Right atrium auricular region (tissue), 2 donors: ENCODE data around the gene SEMA3A. TPM values are rescaled to one million over a fixed set of nuclear protein-coding genes. Genes with fewer than 3 reads are reported as not detected.

Experiments used
- DNase-seq: peaks from one replicate; pipeline ENCODE4 v3.0.0-alpha.2; 2019; ENCODE audit warnings: low spot score
- H3K27ac ChIP-seq, 2 donors: fragments of 200-600 bp; sonication (generic); 1 replicate in 1 of 2; 2 replicates in 1 of 2; pipeline ENCODE4 v1.5.1; 2016 to 2019
- H3K27me3 ChIP-seq, 2 donors: fragments of 200-600 bp; sonication (generic); one replicate each; pipeline versions ENCODE4 v1.5.1 to v1.6.0; 2017 to 2019
- H3K36me3 ChIP-seq: fragments of 200-600 bp; sonication (generic); one replicate; pipeline ENCODE4 v1.5.1; 2016
- H3K4me1 ChIP-seq, 2 donors: fragments of 200-600 bp; sonication (generic); one replicate each; pipeline versions ENCODE4 v1.5.1 to v1.6.0; 2017 to 2019
- H3K4me3 ChIP-seq, 2 donors: fragments of 200-600 bp; sonication (generic); 1 replicate in 1 of 2; 2 replicates in 1 of 2; pipeline ENCODE4 v1.5.1; 2017 to 2019; ENCODE audit warnings: mild to moderate bottlenecking in 1 of 2, moderate library complexity in 1 of 2
- H3K9me3 ChIP-seq, 2 donors: fragments of 200-600 bp; sonication (generic); one replicate each; pipeline ENCODE4 v1.5.1; 2019
- CTCF ChIP-seq, 2 donors: fragments of 200-600 bp; sonication (generic); IDR thresholded peaks; one replicate each; pipeline ENCODE4 v1.5.1; 2019; ENCODE audit warnings: antibody characterized with exemption in 2 of 2
- total RNA-seq, 2 donors: library from RNA; depleted of rRNA; stranded (reverse); fragments of >200 nt; gene quantifications; one replicate each; pipeline ENCODE4 v1.1.0, GENCODE V29; 2016

SEMA3A gene
- total RNA-seq, 2 donors from 2014 or later = 3.6 to 6.1 TPM

GRCh38 chr7:84123965-84124547, 70.5 kb downstream of the SEMA3A start:
- Histone ChIP-seq H3K27ac (no peak overlapping the region), H3K4me3 (no peak overlapping the region), H3K4me1 (no peaks in the 10 kb centered on the region)

GRCh38 chr7:84122582-84123360, 71.8 kb downstream of the SEMA3A start:
- no peak for TF ChIP-seq CTCF (IDR thresholded peaks at IDR 0.05)
- H3K36me3 ChIP-seq = no peaks in the 10 kb centered on the region
- no peak for DNase-seq
- no peaks in the 10 kb centered on the region for H3K27me3 ChIP-seq
- H3K9me3 ChIP-seq = no peaks in the 10 kb centered on the region
- no peak overlapping the region for H3K4me3 ChIP-seq
- no peaks in the 10 kb centered on the region for H3K4me1 ChIP-seq
- no peak overlapping the region for H3K27ac ChIP-seq

More at GRCh38 chr7:84123965-84124547, 70.5 kb downstream of the SEMA3A start:
- DNase-seq = no peak
- no peak for TF ChIP-seq CTCF (IDR thresholded peaks at IDR 0.05)
- Histone ChIP-seq H3K36me3 (no peaks in the 10 kb centered on the region), H3K9me3 (no peaks in the 10 kb centered on the region), H3K27me3 (no peaks in the 10 kb centered on the region)

GRCh38 chr7:84117304-84117703, 77.3 kb downstream of the SEMA3A start:
- H3K9me3 ChIP-seq = no peaks in the 10 kb centered on the region
- no peaks in the 10 kb centered on the region for H3K27me3 ChIP-seq
- DNase-seq = no peak
- no peak for TF ChIP-seq CTCF (IDR thresholded peaks at IDR 0.05)
- H3K27ac ChIP-seq = no peak overlapping the region
- no peak overlapping the region for H3K4me3 ChIP-seq
- peaks cover 0 to 16% of the 10 kb centered on the region in 2 donors for H3K4me1 ChIP-seq
- no peaks in the 10 kb centered on the region for H3K36me3 ChIP-seq

GRCh38 chr7:84113906-84114850, 80.4 kb downstream of the SEMA3A start:
- Histone ChIP-seq H3K4me1 (peaks cover 0 to 28% of the 10 kb centered on the region in 2 donors), H3K27ac (peak overlapping the region in 1 of 2 donors; percentile 55), H3K9me3 (no peaks in the 10 kb centered on the region), H3K36me3 (no peaks in the 10 kb centered on the region), H3K27me3 (no peaks in the 10 kb centered on the region), H3K4me3 (no peak overlapping the region)
- TF ChIP-seq CTCF (IDR thresholded peaks at IDR 0.05) = no peak
- no peak for DNase-seq

GRCh38 chr7:84113286-84113685, 81.3 kb downstream of the SEMA3A start:
- Histone ChIP-seq H3K9me3 (no peaks in the 10 kb centered on the region), H3K27ac (peak overlapping the region in 1 of 2 donors; percentile 55), H3K4me3 (no peak overlapping the region), H3K27me3 (no peaks in the 10 kb centered on the region), H3K4me1 (peaks cover 0 to 28% of the 10 kb centered on the region in 2 donors), H3K36me3 (no peaks in the 10 kb centered on the region)
- DNase-seq = no peak
- TF ChIP-seq CTCF (IDR thresholded peaks at IDR 0.05) = no peak
